GM12865 (cell line): ENCODE measurements around the gene SGTB.
A peak's percentile ranks its signal among the peaks of the same experiment; 100 is the strongest.
"Not testable (repeated sequence)": the region's sequence is repeated elsewhere in the genome, so short reads cannot be mapped to it uniquely, and the experiment has no call there.

ENCODE experiments used
- DNase-seq: peaks from one replicate; pipeline ENCODE4 v3.0.0; 2010; ENCODE audit warnings: low read depth
- H3K4me3 ChIP-seq: 2 replicates; pipeline ENCODE4 v1.5.1; 2011; ENCODE audit warnings: mild to moderate bottlenecking, low read depth, low read length, control low read depth
- CTCF ChIP-seq: IDR thresholded peaks from 2 replicates; pipeline ENCODE4 v1.5.1; 2011; ENCODE audit warnings: low read length, control low read depth, low read depth, inconsistent platforms; ENCODE audit not compliant: insufficient read depth; ENCODE audit errors: missing control alignments

The SGTB gene

GRCh38 chr5:65734921-65735320, 13.0 kb upstream of the SGTB start:
- TF ChIP-seq CTCF = no peak
- no peak for DNase-seq
- H3K4me3 ChIP-seq = no peak overlapping the region

- DNase-seq, H3K4me3 ChIP-seq: not testable (repeated sequence)
Observed at GRCh38 chr5:65734196-65734775, 12.4 kb upstream of the SGTB start.

GRCh38 chr5:65732046-65732445, 10.1 kb upstream of the SGTB start:
- not testable (repeated sequence) for H3K4me3 ChIP-seq, DNase-seq

- no peak for DNase-seq
- no peak overlapping the region for H3K4me3 ChIP-seq
- TF ChIP-seq CTCF = no peak
Observed at GRCh38 chr5:65730910-65731309, 9.0 kb upstream of the SGTB start.

GRCh38 chr5:65728218-65728617, 6.3 kb upstream of the SGTB start:
- TF ChIP-seq CTCF = no peak
- H3K4me3 ChIP-seq = no peak overlapping the region
- DNase-seq = no peak

- peak; percentile 20 for DNase-seq
- no peak for TF ChIP-seq CTCF
- H3K4me3 ChIP-seq = no peak overlapping the region
Observed at GRCh38 chr5:65727491-65728156, 5.7 kb upstream of the SGTB start.

- TF ChIP-seq CTCF = no peak
- DNase-seq = peak; percentile 54
- peak overlapping the region; percentile 77 for H3K4me3 ChIP-seq
Observed at GRCh38 chr5:65722575-65723403, 880 bp upstream of the SGTB start.
